AG09309 (cell line): ENCODE measurements around the gene STYXL1.

Experiments used
- DNase-seq: peaks from one replicate; pipeline ENCODE4 v3.0.0-alpha.2; 2010; ENCODE audit warnings: low read depth
- H3K4me3 ChIP-seq: 2 replicates; pipeline ENCODE4 v1.5.1; 2011; ENCODE audit warnings: mild to moderate bottlenecking, low read depth, low read length, moderate library complexity; ENCODE audit not compliant: control insufficient read depth
- TF ChIP-seq, protein P1 (sequence below): IDR thresholded peaks from 2 replicates; pipeline ENCODE4 v1.5.1; 2011; ENCODE audit warnings: mild to moderate bottlenecking, low read depth, low read length, inconsistent platforms; ENCODE audit not compliant: insufficient read depth, control insufficient read depth; ENCODE audit errors: missing control alignments

STYXL1 gene

DNA sequence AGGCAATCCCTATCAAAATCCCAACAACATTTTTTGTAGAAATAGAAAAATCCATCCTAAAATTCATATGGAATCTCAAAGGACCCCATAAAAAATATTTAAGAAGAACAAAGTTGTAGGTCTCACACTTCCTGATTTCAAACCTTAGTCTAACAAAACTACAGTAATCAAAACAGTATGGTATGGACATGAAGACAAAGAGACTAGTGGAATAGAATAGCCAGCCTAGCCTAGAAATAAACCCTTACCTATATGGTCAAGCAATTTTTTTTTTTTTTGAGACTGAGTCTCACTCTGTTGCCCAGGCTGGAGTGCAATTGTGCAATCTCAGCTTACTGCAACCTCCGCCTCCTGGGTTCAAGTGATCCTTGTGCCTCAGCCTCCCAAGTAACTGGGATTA is 49.8 kb downstream of the STYXL1 start:
- TF ChIP-seq, protein P1, sequence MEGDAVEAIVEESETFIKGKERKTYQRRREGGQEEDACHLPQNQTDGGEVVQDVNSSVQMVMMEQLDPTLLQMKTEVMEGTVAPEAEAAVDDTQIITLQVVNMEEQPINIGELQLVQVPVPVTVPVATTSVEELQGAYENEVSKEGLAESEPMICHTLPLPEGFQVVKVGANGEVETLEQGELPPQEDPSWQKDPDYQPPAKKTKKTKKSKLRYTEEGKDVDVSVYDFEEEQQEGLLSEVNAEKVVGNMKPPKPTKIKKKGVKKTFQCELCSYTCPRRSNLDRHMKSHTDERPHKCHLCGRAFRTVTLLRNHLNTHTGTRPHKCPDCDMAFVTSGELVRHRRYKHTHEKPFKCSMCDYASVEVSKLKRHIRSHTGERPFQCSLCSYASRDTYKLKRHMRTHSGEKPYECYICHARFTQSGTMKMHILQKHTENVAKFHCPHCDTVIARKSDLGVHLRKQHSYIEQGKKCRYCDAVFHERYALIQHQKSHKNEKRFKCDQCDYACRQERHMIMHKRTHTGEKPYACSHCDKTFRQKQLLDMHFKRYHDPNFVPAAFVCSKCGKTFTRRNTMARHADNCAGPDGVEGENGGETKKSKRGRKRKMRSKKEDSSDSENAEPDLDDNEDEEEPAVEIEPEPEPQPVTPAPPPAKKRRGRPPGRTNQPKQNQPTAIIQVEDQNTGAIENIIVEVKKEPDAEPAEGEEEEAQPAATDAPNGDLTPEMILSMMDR: no peak
- no peak for DNase-seq
- no peak overlapping the region for H3K4me3 ChIP-seq

DNA sequence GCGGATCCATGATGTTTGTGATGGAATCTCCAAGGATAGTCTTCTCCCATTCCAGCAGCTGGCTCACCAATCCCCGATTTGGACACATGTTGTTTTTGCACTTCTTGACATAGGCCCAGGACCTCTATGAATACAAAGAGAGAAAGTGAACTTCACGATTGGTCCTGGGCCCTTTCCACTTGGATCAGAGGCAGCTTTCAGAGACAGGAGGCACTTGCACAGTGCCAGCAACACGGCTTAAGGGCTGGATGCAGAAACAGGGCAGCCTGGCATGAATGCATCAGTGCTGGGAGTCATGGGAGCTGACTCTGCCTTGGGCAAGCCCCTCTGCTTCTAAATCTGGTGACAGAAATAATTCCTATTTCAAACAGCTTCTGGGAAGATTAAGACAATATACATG is 51.3 kb downstream of the STYXL1 start:
- no peak overlapping the region for H3K4me3 ChIP-seq
- DNase-seq: no peak
- TF ChIP-seq, protein P1: no peak

DNA sequence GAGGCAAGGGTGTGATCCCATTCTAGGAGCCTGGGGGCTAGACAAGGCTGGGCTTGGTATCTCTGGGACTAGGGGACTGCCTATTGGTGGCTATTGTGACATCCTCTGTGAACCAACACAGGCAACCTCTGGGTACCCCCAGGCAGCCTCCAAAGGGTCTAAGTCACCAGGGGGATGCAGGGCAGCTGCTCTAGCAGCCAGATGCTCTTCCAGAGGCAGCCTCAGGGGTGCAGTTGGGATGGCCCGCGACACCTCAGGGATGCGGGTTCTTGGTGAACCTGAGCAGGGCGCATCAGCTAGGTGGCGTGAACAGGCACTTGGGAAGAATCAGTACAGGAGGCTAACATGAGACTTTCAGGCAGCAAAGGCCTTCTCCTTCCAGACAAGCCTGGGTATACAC is 51.8 kb downstream of the STYXL1 start:
- DNase-seq: no peak
- H3K4me3 ChIP-seq: no peak overlapping the region
- TF ChIP-seq, protein P1: no peak

DNA sequence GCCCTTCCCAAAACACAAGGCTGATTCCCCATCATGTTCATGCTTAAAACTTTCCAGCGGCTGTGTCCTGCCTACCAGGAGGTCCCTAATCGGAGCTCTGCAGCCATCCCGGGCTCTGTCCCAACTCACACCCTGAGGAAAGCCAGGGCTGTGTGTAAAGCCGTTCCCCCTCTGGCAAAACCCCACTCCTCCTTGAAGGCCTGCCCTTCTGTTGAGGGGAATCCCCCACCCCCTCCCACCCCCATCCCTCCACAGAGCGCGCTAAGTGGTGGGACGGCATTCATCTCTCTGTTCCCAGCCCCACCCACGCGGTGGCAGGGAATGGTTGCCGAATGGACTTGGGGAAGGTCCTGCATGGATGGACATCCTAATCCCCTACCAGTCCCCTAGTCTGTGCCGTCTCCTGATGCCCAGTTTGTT is 52.7 kb downstream of the STYXL1 start:
- H3K4me3 ChIP-seq: peak overlapping the region; percentile 43
- no peak for DNase-seq
- TF ChIP-seq, protein P1: no peak

DNA sequence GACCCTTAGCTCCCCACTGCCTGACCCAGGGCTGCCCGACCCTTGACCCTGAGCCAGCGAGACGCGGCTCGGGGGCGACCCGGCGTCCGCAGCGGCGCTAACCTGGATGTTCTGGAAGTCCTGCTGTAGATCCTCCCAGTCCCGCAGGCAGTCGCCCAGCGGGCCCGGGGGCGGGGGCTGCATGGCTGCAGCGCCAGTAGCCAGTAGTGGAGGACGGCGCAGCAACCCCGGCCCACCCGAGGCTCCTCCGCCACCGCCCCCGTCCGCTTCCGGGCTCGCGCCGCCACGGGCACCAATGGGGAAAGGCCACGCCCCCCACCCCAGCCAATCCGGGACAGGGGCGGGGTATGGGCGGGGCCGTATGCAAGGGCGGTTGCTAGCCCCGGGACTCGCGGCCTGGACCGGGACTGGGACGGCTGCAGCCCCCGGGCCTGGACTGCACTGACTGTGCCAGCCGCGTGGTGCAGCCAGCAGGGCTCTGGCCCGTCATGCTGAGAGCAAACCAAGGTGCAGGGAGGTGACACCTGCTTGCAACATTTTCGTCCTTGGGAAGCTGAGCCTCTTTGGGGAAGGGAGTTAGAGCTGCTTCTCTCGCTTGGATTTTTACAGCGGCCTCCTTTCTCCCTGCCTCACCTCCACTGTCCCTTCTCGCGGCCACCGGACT is 53.3 kb downstream of the STYXL1 start, which contains the start of gene TMEM120A:
Gene TMEM120A (minus strand): TSS at position 208 of the 664 bp plus-strand sequence. CDS start 25 bp downstream, at position 183.
- TF ChIP-seq, protein P1: peak; percentile 14
- H3K4me3 ChIP-seq: peak within 1 kb of the TSS; percentile 80
- peak; percentile 43 for DNase-seq

DNA sequence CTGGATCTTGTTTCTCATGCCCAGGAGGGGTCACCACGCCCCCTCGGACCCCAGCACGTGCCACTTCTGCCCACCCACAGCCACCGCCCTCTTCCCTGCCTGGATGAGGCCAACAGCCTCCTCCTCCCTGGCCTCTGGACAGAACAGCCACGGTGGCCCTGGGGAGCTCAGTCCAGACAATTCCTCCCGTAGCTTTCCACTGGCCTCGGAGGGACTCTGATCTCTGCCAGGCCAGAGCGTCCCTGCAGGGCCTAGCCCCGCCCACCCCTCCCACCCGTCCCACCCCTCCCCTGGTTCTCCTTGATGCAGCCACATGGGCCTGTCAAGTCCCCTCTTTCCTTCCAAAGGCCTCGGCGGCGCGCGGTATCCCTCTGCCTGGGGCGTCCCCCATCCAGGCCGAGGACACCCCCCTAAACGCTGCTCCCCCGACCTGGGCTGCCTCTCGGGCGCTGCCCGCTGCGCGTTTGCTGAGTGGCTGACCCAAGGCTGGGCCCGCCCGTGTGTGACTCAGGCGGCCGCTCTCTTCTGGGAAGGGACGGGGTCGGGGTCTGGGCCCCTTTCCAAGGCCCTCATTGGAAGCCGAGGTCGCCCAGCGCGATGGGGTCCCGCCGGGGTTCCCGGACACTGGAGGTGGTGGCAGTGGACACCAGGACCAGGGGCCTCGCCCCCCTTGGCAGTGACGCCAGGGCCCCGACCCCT is 54.0 kb downstream of the STYXL1 start:
- no peak for DNase-seq
- H3K4me3 ChIP-seq: peak overlapping the region; percentile 80
- TF ChIP-seq, protein P1: no peak
